Endothelial cell (in vitro differentiated cells): ENCODE data around the gene DUOX2. TPM values are rescaled to one million over a fixed set of nuclear protein-coding genes. Genes with fewer than 3 reads are reported as not detected.

Source experiments
- DNase-seq: peaks from one replicate; pipeline ENCODE4 v3.0.0; 2021; ENCODE audit warnings: low spot score
- H3K27ac Mint-ChIP-seq: one replicate; pipeline ENCODE4 v1.8.0; 2021; ENCODE audit warnings: mixed read lengths, inconsistent platforms; ENCODE audit not compliant: unreplicated experiment
- H3K27me3 Mint-ChIP-seq: one replicate; pipeline ENCODE4 v1.8.0; 2021; ENCODE audit warnings: mild to moderate bottlenecking, moderate library complexity, mixed read lengths, inconsistent platforms; ENCODE audit not compliant: unreplicated experiment
- H3K36me3 Mint-ChIP-seq: one replicate; pipeline ENCODE4 v1.8.0; 2021; ENCODE audit warnings: mild to moderate bottlenecking, low read depth, mixed read lengths, inconsistent platforms; ENCODE audit not compliant: unreplicated experiment
- H3K4me1 Mint-ChIP-seq: one replicate; pipeline ENCODE4 v1.8.0; 2021; ENCODE audit warnings: mild to moderate bottlenecking, mixed read lengths, inconsistent platforms; ENCODE audit not compliant: unreplicated experiment
- H3K4me3 Mint-ChIP-seq: one replicate; pipeline ENCODE4 v1.8.0; 2021; ENCODE audit warnings: mild to moderate bottlenecking, mixed read lengths, inconsistent platforms; ENCODE audit not compliant: unreplicated experiment
- H3K9me3 Mint-ChIP-seq: one replicate; pipeline ENCODE4 v1.8.0; 2021; ENCODE audit warnings: mixed read lengths, inconsistent platforms; ENCODE audit not compliant: unreplicated experiment
- CTCF ChIP-seq: fragments of 200-600 bp; sonication (generic); IDR thresholded peaks from one replicate; pipeline ENCODE4 v1.5.0; 2021; ENCODE audit warnings: antibody characterized with exemption; ENCODE audit not compliant: unreplicated experiment
- total RNA-seq: library from RNA; stranded (reverse); fragmentation: NEBNext Ultra II Directional; extraction: Animal tissue kit (Norgen Biotek cat#: 25700); gene quantifications from one replicate; pipeline ENCODE4 v1.2.1, GENCODE V29; 2021; ENCODE audit not compliant: unreplicated experiment

Gene DUOX2
- total RNA-seq, 1 donor from 2014 or later: 1.2 TPM

- DNase-seq: no peak
- TF ChIP-seq CTCF: no peak
- Mint-ChIP-seq H3K27ac (no peak overlapping the region), H3K27me3 (peaks cover 54% of the 10 kb centered on the region), H3K4me1 (peaks cover 22% of the 10 kb centered on the region), H3K36me3 (peaks cover 3% of the 10 kb centered on the region), H3K4me3 (no peak overlapping the region), H3K9me3 (no peaks in the 10 kb centered on the region)
Observed at GRCh38 chr15:45113380-45113990, 487 bp downstream of the DUOX2 start.

GRCh38 chr15:45112591-45113379 lies 1.2 kb downstream of the DUOX2 start:
- no peaks in the 10 kb centered on the region for H3K9me3 Mint-ChIP-seq
- peaks cover 19% of the 10 kb centered on the region for H3K4me1 Mint-ChIP-seq
- H3K27me3 Mint-ChIP-seq: peaks cover 51% of the 10 kb centered on the region
- H3K27ac Mint-ChIP-seq: no peak overlapping the region
- peak overlapping the region; percentile 42 for H3K4me3 Mint-ChIP-seq
- TF ChIP-seq CTCF: no peak
- H3K36me3 Mint-ChIP-seq: peaks cover 3% of the 10 kb centered on the region
- DNase-seq: peak; percentile 27

GRCh38 chr15:45112143-45112590 lies 1.8 kb downstream of the DUOX2 start:
- no peak for TF ChIP-seq CTCF
- Mint-ChIP-seq H3K27ac (no peak overlapping the region), H3K9me3 (no peaks in the 10 kb centered on the region), H3K27me3 (peaks cover 47% of the 10 kb centered on the region), H3K4me1 (peaks cover 17% of the 10 kb centered on the region), H3K4me3 (peak overlapping the region; percentile 42), H3K36me3 (peaks cover 3% of the 10 kb centered on the region)
- DNase-seq: no peak

GRCh38 chr15:45111390-45112142 lies 2.4 kb downstream of the DUOX2 start:
- Mint-ChIP-seq H3K9me3 (no peaks in the 10 kb centered on the region), H3K27ac (no peak overlapping the region), H3K4me1 (peaks cover 17% of the 10 kb centered on the region), H3K27me3 (peaks cover 48% of the 10 kb centered on the region), H3K4me3 (peak overlapping the region; percentile 42), H3K36me3 (peaks cover 3% of the 10 kb centered on the region)
- TF ChIP-seq CTCF: no peak
- DNase-seq: no peak
